HepG2 (cell line): Measurements from ENCODE around the gene TSGA10.

Source experiments
- CCAR2 ChIP-seq: fragments of 200-400 bp; formaldehyde crosslinking; optimal IDR thresholded peaks from 2 replicates; pipeline ENCODE3; 2018; ENCODE audit warnings: low read depth, mild to moderate bottlenecking, low read length, moderate library complexity
- HIVEP1 ChIP-seq: sonication (generic); formaldehyde crosslinking; IDR thresholded peaks from 2 replicates; pipeline ENCODE4 v1.4.0; 2020; ENCODE audit warnings: mild to moderate bottlenecking, missing genetic modification reagents
- TAF1 ChIP-seq: sonication (generic); formaldehyde crosslinking; IDR thresholded peaks from 2 replicates; pipeline ENCODE4 v1.4.0; 2020; ENCODE audit warnings: missing genetic modification reagents

DNA sequence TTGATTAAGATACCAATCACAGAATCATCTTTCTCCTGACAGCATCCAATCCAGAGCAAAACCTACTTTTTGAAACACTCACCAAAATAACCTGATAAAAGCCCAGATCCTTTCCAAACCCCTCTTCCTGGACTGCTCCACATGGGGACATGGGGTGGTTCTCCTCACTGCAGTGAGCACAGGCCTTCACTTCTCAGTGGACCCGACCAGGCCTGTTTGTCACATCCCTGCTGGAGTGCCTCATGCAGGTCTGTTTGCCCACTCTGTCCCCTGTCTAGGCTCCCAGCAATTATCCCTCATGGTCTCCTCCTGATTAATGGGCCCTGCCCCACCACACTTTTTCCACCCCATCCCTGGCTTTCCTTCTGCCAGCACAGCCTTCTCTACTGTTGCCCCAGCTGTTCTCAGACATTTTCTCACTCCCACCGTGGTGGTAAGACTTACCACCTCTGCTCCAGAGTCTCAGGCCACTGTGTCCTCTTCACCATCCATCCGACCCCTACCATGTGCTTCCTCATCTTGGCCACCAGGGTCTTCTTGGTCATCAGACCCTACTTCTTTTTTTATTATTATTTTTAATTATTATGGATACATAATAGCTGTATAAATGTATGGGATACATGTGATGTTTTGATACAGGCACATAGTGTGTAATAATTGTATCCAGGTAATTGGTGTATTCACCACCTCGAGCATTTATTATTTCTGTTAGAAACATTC, 47.4 kb upstream of the TSGA10 start:
- TF ChIP-seq HIVEP1 (CRISPR knock-in tag): no peak
- TF ChIP-seq TAF1 (CRISPR knock-in tag): no peak
- TF ChIP-seq CCAR2: no peak
